ENCODE results near the gene GDF11.
"Not testable (repeated sequence)": the region's sequence is repeated elsewhere in the genome, so short reads cannot be mapped to it uniquely, and the experiment has no call there.

DNA sequence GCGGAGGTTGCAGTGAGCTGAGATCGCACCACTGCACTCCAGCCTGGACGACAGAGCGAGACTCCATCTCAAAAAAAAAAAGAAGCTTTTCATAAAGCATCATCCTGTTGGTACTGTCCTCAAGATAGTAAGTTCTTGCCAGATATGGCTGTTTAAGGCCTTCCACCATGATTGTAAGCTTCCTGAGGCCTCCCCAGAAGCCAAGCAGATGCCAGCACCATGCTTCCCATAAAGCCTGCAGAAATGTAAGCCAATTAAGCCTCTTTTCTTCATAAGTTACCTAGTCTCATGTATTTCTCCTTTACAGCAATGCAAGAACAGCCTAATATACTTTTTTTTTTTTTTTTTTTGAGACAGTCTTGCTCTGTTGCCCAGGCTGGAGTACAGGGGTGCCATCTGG, 15.7 kb downstream of the GDF11 start:
- not testable (repeated sequence) for TF ChIP-seq EZH2phosphoT487 (conservative IDR thresholded peaks at IDR 0.05; ENCODE audit: low read length)
- TF ChIP-seq, protein P1, sequence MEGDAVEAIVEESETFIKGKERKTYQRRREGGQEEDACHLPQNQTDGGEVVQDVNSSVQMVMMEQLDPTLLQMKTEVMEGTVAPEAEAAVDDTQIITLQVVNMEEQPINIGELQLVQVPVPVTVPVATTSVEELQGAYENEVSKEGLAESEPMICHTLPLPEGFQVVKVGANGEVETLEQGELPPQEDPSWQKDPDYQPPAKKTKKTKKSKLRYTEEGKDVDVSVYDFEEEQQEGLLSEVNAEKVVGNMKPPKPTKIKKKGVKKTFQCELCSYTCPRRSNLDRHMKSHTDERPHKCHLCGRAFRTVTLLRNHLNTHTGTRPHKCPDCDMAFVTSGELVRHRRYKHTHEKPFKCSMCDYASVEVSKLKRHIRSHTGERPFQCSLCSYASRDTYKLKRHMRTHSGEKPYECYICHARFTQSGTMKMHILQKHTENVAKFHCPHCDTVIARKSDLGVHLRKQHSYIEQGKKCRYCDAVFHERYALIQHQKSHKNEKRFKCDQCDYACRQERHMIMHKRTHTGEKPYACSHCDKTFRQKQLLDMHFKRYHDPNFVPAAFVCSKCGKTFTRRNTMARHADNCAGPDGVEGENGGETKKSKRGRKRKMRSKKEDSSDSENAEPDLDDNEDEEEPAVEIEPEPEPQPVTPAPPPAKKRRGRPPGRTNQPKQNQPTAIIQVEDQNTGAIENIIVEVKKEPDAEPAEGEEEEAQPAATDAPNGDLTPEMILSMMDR (IDR thresholded peaks at IDR 0.05; ENCODE audit: insufficient read depth, low read length, poor library complexity, severe bottlenecking) = not testable (repeated sequence)

Measured in SU-DHL-6 (cell line).